SH-SY5Y (cell line): ENCODE measurements around the gene TPSAB1.

Source experiments
- GATA2 ChIP-seq: IDR thresholded peaks from 2 replicates; pipeline ENCODE4 v1.6.1; 2011; ENCODE audit warnings: mild to moderate bottlenecking, low read depth, low read length
- GATA3 ChIP-seq: IDR thresholded peaks from 2 replicates; pipeline ENCODE4 v1.6.1; 2011; ENCODE audit warnings: low read depth, mild to moderate bottlenecking, low read length, moderate library complexity

- TF ChIP-seq GATA2: no peak
- TF ChIP-seq GATA3: no peak
Observed at GRCh38 chr16:1275791-1276579, 35.5 kb downstream of the TPSAB1 start.
